ENCODE data around the gene SMIM5.

Gene SMIM5

DNA sequence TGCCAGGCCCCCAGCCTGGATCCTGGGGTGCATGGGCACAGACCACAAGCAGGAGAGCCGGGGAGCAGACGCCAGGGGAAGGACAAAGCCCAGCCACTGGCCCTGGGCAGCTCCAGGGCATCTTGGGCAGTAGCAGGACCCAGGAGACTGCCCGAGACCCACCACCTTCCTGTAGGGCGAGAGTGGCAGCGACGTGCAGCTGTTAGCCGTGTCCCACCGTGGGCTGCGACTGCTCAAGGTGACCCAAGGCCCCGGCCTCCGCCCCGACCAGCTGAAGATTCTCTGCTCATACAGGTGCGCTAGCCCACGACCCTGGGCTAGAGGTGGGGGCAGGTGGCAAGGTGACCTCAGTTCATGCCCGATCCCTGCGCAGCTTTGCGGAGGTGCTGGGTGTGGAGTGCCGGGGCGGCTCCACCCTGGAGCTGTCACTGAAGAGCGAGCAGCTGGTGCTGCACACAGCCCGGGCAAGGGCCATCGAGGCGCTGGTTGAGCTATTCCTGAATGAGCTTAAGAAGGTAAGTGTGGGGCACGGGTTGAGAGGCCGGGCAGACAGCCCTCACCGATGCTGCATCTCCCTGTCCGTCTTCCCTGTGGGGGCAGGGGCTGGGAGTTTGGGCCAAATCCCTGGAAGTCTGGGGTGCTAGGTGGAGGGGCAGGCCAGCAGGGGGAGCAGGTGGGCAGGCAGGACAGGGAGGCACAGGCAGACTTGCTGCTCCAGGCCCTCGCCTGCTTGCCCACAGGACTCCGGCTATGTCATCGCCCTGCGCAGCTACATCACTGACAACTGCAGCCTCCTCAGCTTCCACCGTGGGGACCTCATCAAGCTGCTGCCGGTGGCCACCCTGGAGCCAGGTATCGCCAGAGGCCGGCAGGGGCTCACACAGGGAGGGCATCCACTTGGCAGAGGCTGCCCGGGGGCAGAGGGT is 13.5 kb upstream of the SMIM5 start:
- in situ Hi-C loops (cut with MboI; ENCODE audit: low pct_unique_long_range_greater_than_20kb, low sequenced_read_pairs, unreplicated experiment): no loop called here
- peak; percentile 40 for TF ChIP-seq CTCF (IDR thresholded peaks at IDR 0.05; ENCODE audit: extremely low read depth, insufficient read depth, missing control alignments)
- no peak for DNase-seq (ENCODE audit: low spot score)

- no peak for TF ChIP-seq CTCF (IDR thresholded peaks at IDR 0.05; ENCODE audit: extremely low read depth, insufficient read depth, missing control alignments)
- in situ Hi-C loops (cut with MboI; ENCODE audit: low pct_unique_long_range_greater_than_20kb, low sequenced_read_pairs, unreplicated experiment): no loop called here
- DNase-seq (ENCODE audit: low spot score): no peak
These were observed 11.7 kb upstream of the SMIM5 start for GRCh38 chr17:75621489-75621888.

DNA sequence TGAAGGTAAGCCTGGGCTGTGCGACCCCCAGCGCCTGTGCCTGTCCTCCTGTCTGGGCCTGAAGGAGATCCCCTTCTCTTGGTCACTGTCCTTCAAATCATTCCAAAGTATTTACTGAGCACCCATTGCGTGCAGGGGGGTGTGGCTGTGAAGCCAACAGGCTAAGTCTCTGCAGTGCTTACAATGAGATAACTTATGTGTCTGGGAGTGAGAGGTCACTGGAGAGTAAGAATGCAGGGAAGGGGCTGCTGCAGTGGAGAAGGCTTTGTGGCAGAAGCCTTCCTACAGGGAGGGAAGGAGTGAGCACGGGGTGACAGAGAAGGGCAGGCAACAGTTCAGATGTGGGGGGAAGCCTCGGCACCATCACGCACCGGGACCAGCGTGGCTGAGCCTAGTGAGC is 11.2 kb upstream of the SMIM5 start:
- in situ Hi-C loops (cut with MboI; ENCODE audit: low pct_unique_long_range_greater_than_20kb, low sequenced_read_pairs, unreplicated experiment): no loop called here
- no peak for TF ChIP-seq CTCF (IDR thresholded peaks at IDR 0.05; ENCODE audit: extremely low read depth, insufficient read depth, missing control alignments)
- DNase-seq (ENCODE audit: low spot score): no peak

- TF ChIP-seq CTCF (IDR thresholded peaks at IDR 0.05; ENCODE audit: extremely low read depth, insufficient read depth, missing control alignments): no peak
- in situ Hi-C loops (cut with MboI; ENCODE audit: low pct_unique_long_range_greater_than_20kb, low sequenced_read_pairs, unreplicated experiment): no loop called here
- DNase-seq (ENCODE audit: low spot score): no peak
These were observed 10.4 kb upstream of the SMIM5 start for GRCh38 chr17:75622771-75623273.

DNA sequence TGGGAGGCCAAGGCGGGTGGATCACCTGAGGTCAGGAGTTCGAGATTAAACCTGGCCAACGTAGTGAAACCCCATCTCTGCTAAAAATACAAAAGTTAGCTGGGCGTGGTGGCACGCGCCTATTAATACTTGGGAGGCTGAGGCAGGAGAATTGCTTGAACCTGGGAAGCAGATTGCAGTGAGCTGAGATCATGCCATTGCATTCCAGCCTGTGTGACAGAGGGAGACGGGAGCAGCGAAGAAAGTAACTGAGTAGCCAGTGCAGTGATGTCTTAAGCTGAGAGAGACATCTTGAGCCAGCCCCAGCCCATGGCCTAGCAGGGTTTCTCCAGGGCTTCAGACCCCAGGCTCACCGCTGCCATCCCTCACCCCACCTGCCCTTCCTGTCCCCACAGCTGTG is 9.8 kb upstream of the SMIM5 start:
- in situ Hi-C loops (cut with MboI; ENCODE audit: low pct_unique_long_range_greater_than_20kb, low sequenced_read_pairs, unreplicated experiment): no loop called here
- TF ChIP-seq CTCF (IDR thresholded peaks at IDR 0.05; ENCODE audit: extremely low read depth, insufficient read depth, missing control alignments): no peak
- no peak for DNase-seq (ENCODE audit: low spot score)

GRCh38 chr17:75624021-75624420 is 9.2 kb upstream of the SMIM5 start:
- in situ Hi-C loops (cut with MboI; ENCODE audit: low pct_unique_long_range_greater_than_20kb, low sequenced_read_pairs, unreplicated experiment): no loop called here
- DNase-seq (ENCODE audit: low spot score): no peak
- no peak for TF ChIP-seq CTCF (IDR thresholded peaks at IDR 0.05; ENCODE audit: extremely low read depth, insufficient read depth, missing control alignments)

All from GM13977 (cell line).